GM12878 (cell line): ENCODE measurements around the gene RIMBP2. TPM values are rescaled to one million over a fixed set of nuclear protein-coding genes. Genes with fewer than 3 reads are reported as not detected.

Source experiments
- ATAC-seq: fragments of 200-7000 bp; cut with Tn5 transposase; 3 replicates; pipeline ENCODE4 v1.9.1; 2020; ENCODE audit warnings: mild to moderate bottlenecking, moderate library complexity
- BruUV-seq: library from RNA; stranded (reverse); fragments of 400-500 nt; replicated peaks from 2 replicates; lab custom pipeline; 2021; lab: Mats Ljungman, UMichigan
- CTCF ChIA-PET: fragments of 300-600 bp; sonication (Branson Sonifier 250); formaldehyde crosslinking; extraction: SDS; loops from one replicate; lab custom pipeline; 2021; ENCODE audit warnings: inconsistent platforms; lab: Yijun Ruan, JAX
- POLR2A ChIA-PET: fragments of 350-600 bp; formaldehyde crosslinking; extraction: SDS; loops from one replicate; lab custom pipeline; 2021; ENCODE audit warnings: inconsistent platforms; lab: Charles Lee
- RAD21 ChIA-PET: fragments of 300-600 bp; sonication (Branson Sonifier 250); formaldehyde crosslinking; loops from one replicate; lab custom pipeline; 2023; ENCODE audit warnings: antibody characterized with exemption; ENCODE audit not compliant: unreplicated experiment; lab: Charles Lee
- SMC1A ChIA-PET: fragments of 300-600 bp; sonication (Branson Sonifier 250); formaldehyde crosslinking; loops from one replicate; lab custom pipeline; 2023; ENCODE audit not compliant: unreplicated experiment, uncharacterized antibody; lab: Charles Lee
- DNase-seq: peaks from one replicate; pipeline ENCODE4 v3.0.0-alpha.2; 2011; ENCODE audit warnings: low read depth, low spot score
- FAIRE-seq: peaks from 3 replicates; lab custom pipeline; 2011; peaks lifted over from hg19 to GRCh38; lab: Jason Lieb, UNC
- H2AFZ ChIP-seq: 2 replicates; pipeline ENCODE4 v1.6.0; 2011; ENCODE audit warnings: low read depth, low read length, control low read depth; ENCODE audit not compliant: control insufficient read depth
- H3K27ac ChIP-seq: 2 replicates; pipeline ENCODE4 v1.5.1; 2011; ENCODE audit warnings: control low read depth; ENCODE audit not compliant: control insufficient read depth, insufficient read depth
- H3K27me3 ChIP-seq, 2 experiments: replicated peaks in 1 of 2; 2 replicates each; pipeline versions ENCODE4 v1.6.0 to v1.6.1; 2011; ENCODE audit warnings: low read length in 1 of 2; ENCODE audit not compliant: control insufficient read depth in 2 of 2, insufficient read depth in 2 of 2
- H3K36me3 ChIP-seq, 2 experiments: 2 replicates each; pipeline ENCODE4 v1.5.1; 2011; ENCODE audit warnings: low read length in 1 of 2; ENCODE audit not compliant: control insufficient read depth in 2 of 2, insufficient read depth in 2 of 2
- H3K4me1 ChIP-seq: 2 replicates; pipeline ENCODE4 v1.6.1; 2011; ENCODE audit warnings: mild to moderate bottlenecking, low read length, moderate library complexity, mixed read lengths; ENCODE audit not compliant: control insufficient read depth, insufficient read depth
- H3K4me2 ChIP-seq: 2 replicates; pipeline ENCODE4 v1.6.0; 2011; ENCODE audit warnings: control low read depth; ENCODE audit not compliant: control insufficient read depth, insufficient read depth
- H3K4me3 ChIP-seq: fragments of 200-600 bp; sonication (generic); 2 replicates; pipeline ENCODE4 v1.5.1; 2016
- H3K79me2 ChIP-seq: 2 replicates; pipeline ENCODE4 v1.6.0; 2011; ENCODE audit warnings: low read length; ENCODE audit not compliant: control insufficient read depth, insufficient read depth
- H3K9ac ChIP-seq: 2 replicates; pipeline ENCODE4 v1.8.0; 2011; ENCODE audit warnings: low read length, control low read depth, mixed read lengths; ENCODE audit not compliant: control insufficient read depth, insufficient read depth
- H3K9me3 ChIP-seq: replicated peaks from 3 replicates; pipeline ENCODE4 v1.5.1; 2011; ENCODE audit warnings: mild to moderate bottlenecking, low read length; ENCODE audit not compliant: control insufficient read depth, insufficient read depth
- H4K20me1 ChIP-seq: 2 replicates; pipeline ENCODE4 v1.6.0; 2011; ENCODE audit not compliant: control insufficient read depth, insufficient read depth
- CBFB ChIP-seq: IDR thresholded peaks from 2 replicates; pipeline ENCODE4 v1.6.1; 2016; ENCODE audit warnings: antibody characterized with exemption, low read depth
- ELK1 ChIP-seq: IDR thresholded peaks from 2 replicates; pipeline ENCODE4 v1.6.1; 2012; ENCODE audit warnings: low read depth, low read length, improper control_type of control experiment
- ETV6 ChIP-seq, 2 experiments: fragments of 450-650 bp in 1 of 2; IDR thresholded peaks in 1 of 2; conservative IDR thresholded peaks in 1 of 2; 2 replicates each; pipeline ENCODE4 v1.6.1; 2014; ENCODE audit warnings: antibody characterized with exemption in 1 of 2, borderline replicate concordance in 1 of 2, low read depth in 1 of 2, mild to moderate bottlenecking in 1 of 2, moderate library complexity in 1 of 2
- IKZF1 ChIP-seq: fragments of 450-650 bp; conservative IDR thresholded peaks from 2 replicates; pipeline ENCODE4 v1.6.1; 2017; ENCODE audit warnings: antibody characterized with exemption, mild to moderate bottlenecking
- KAT2A ChIP-seq: conservative IDR thresholded peaks from 2 replicates; pipeline ENCODE4 v1.6.1; 2011; ENCODE audit warnings: low read depth, low read length; ENCODE audit not compliant: control insufficient read depth
- NFIC ChIP-seq: IDR thresholded peaks from 2 replicates; pipeline ENCODE4 v1.6.1; 2012; ENCODE audit warnings: low read depth, mild to moderate bottlenecking, inconsistent platforms, low read length, moderate library complexity
- NFXL1 ChIP-seq: fragments of 450-650 bp; IDR thresholded peaks from 2 replicates; pipeline ENCODE4 v1.6.1; 2017; ENCODE audit warnings: antibody characterized with exemption, mild to moderate bottlenecking, borderline replicate concordance
- PBX3 ChIP-seq: IDR thresholded peaks from 2 replicates; pipeline ENCODE4 v1.6.1; 2011; ENCODE audit warnings: mild to moderate bottlenecking, low read depth, low read length, moderate library complexity; ENCODE audit not compliant: insufficient replicate concordance
- PKNOX1 ChIP-seq: fragments of 450-650 bp; IDR thresholded peaks from 2 replicates; pipeline ENCODE4 v1.6.1; 2016; ENCODE audit warnings: mild to moderate bottlenecking
- RAD21 ChIP-seq: IDR thresholded peaks from 2 replicates; pipeline ENCODE4 v1.6.1; 2011; ENCODE audit warnings: mild to moderate bottlenecking, low read depth, low read length, moderate library complexity; ENCODE audit not compliant: insufficient read depth
- RELB ChIP-seq: fragments of 450-650 bp; IDR thresholded peaks from 2 replicates; pipeline ENCODE4 v1.6.1; 2017; ENCODE audit warnings: low read depth, mild to moderate bottlenecking, moderate library complexity
- SRF ChIP-seq, 2 experiments: IDR thresholded peaks; 2 replicates each; pipeline ENCODE4 v1.6.1; 2011; ENCODE audit warnings: low read depth in 2 of 2, low read length in 2 of 2, mild to moderate bottlenecking in 1 of 2, moderate library complexity in 1 of 2
- WGBS: methylation state at CpG from one replicate; pipeline ENCODE4 v1.1.6; 2016; ENCODE audit warnings: low lambda C conversion rate; ENCODE audit not compliant: insufficient replicate concordance, insufficient coverage; ENCODE audit errors: missing lambda C conversion rate; 5-methylcytosine and 5-hydroxymethylcytosine counted together
- in situ Hi-C: fragments of 300-500 bp; cut with MboI; formaldehyde crosslinking; loops from 9 replicates; pipeline ENCODE4 v1.14.3; 2018; ENCODE audit warnings: mixed read lengths
- intact Hi-C: fragments of 100-400 bp; cut with micrococcal nuclease; formaldehyde crosslinking; loops from one replicate; pipeline ENCODE4 v1.14.2; 2022; ENCODE audit not compliant: unreplicated experiment
- polyA plus RNA-seq, 11 experiments: library from polyadenylated mRNA; depleted of rRNA in 4 of 11; unstranded in 6 of 11; stranded (reverse) in 5 of 11; fragments of >200 nt; fragmentation: Nextera tagmentation in 4 of 11; fragmentation: Illumina TruSeq in 1 of 11; extraction: Ambion mirVana in 4 of 11; extraction: Trizol in 1 of 11; gene quantifications; 1 replicate in 1 of 11; 2 replicates in 10 of 11; pipeline versions ENCODE4 v1.2.1 to v1.2.3, GENCODE V29; 2011 to 2016; ENCODE audit warnings: inconsistent platforms in 2 of 11, missing spikeins in 2 of 11, low read depth in 1 of 11
- total RNA-seq, 4 experiments: library from RNA; depleted of rRNA in 3 of 4; stranded (reverse); fragments of >200 nt in 3 of 4; fragmentation: Illumina TruSeq in 1 of 4; extraction: Trizol in 1 of 4; gene quantifications; 2 replicates each; pipeline versions ENCODE4 v1.2.1 to v1.2.3, GENCODE V29; 2013 to 2021

RIMBP2 gene
- total and polyA plus RNA-seq, 10 of the 15 experiments (the other 5 are each of a cell fraction or from before 2014, with no cell fraction given): 0.04 to 2.9 (median 0.07) TPM; not detected in 1

- no TSS peak for BruUV-seq
- Histone ChIP-seq H3K9me3 (no peaks in the 10 kb centered on the region), H3K36me3 (no peaks in the 10 kb centered on the region), H3K4me1 (no peaks in the 10 kb centered on the region), H3K27me3 (no peaks in the 10 kb centered on the region), H2AFZ (no peak overlapping the region), H3K27ac (no peak overlapping the region), H3K4me2 (0 out of 2 replicates have a peak overlapping the region, but pooled peaks have one; percentile 26), H3K79me2 (no peaks in the 10 kb centered on the region), H4K20me1 (no peaks in the 10 kb centered on the region), H3K9ac (no peak overlapping the region), H3K4me3 (no peak overlapping the region)
- SMC1A ChIA-PET: interaction anchor here (1.2 kb wide), 1 partner anchor 451 kb away, joined by 3 read pairs; no protein-coding TSS in a partner anchor
- DNase-seq (no peak), ATAC-seq (no peak), FAIRE-seq (no peak)
- CTCF ChIA-PET: no interaction called here
- in situ Hi-C loops: no loop called here
- POLR2A ChIA-PET: no interaction called here
- WGBS: 3% methylated on average over 4 of the region's 4 CpGs
- TF ChIP-seq RELB: no peak
- TF ChIP-seq CBFB: no peak
- TF ChIP-seq ELK1: no peak
- intact Hi-C loops: no loop called here
- RAD21 ChIA-PET: interaction anchor here (1.0 to 1.3 kb wide), 2 partner anchors 12 to 322 kb away, joined by 3 read pairs; partner anchors contain the start of gene RIMBP2
Measured at GRCh38 chr12:130394906-130395305, 321.2 kb downstream of the RIMBP2 start.

GRCh38 chr12:130391186-130391585, 324.9 kb downstream of the RIMBP2 start:
- no peaks in the 10 kb centered on the region for H4K20me1 ChIP-seq
- no peak overlapping the region for H3K9ac ChIP-seq
- H3K4me1 ChIP-seq: no peaks in the 10 kb centered on the region
- H3K79me2 ChIP-seq: no peaks in the 10 kb centered on the region
- no peak overlapping the region for H3K4me3 ChIP-seq
- CTCF ChIA-PET: no interaction called here
- RAD21 ChIA-PET: no interaction called here
- H3K9me3 ChIP-seq: no peaks in the 10 kb centered on the region; the same call in 2 of the 3 replicates
- POLR2A ChIA-PET: no interaction called here
- 70% methylated on average over 14 of the region's 14 CpGs for WGBS
- SMC1A ChIA-PET: no interaction called here
- BruUV-seq: no TSS peak
- no peak for ATAC-seq
- in situ Hi-C loops: no loop called here
- no peak overlapping the region for H2AFZ ChIP-seq
- H3K27me3 ChIP-seq: no peaks in the 10 kb centered on the region
- no peak for DNase-seq
- no peak overlapping the region for H3K4me2 ChIP-seq
- no peak for FAIRE-seq
- intact Hi-C loops: no loop called here
- no peaks in the 10 kb centered on the region for H3K36me3 ChIP-seq
- H3K27ac ChIP-seq: no peak overlapping the region
- no peak for TF ChIP-seq SRF (IDR thresholded peaks at IDR 0.05; ENCODE audit: low read depth in 2 of 2, low read length in 2 of 2)
- no peak for TF ChIP-seq PKNOX1
- TF ChIP-seq NFXL1: no peak
- TF ChIP-seq KAT2A: no peak
- no peak for TF ChIP-seq PBX3
- no peak for TF ChIP-seq IKZF1
- no peak for TF ChIP-seq RAD21
- no peak for TF ChIP-seq ETV6 (conservative IDR thresholded peaks at IDR 0.05 in 1 of 2, IDR thresholded peaks at IDR 0.05 in 1 of 2; ENCODE audit: borderline replicate concordance in 1 of 2, low read depth in 1 of 2)
- no peak for TF ChIP-seq NFIC
